A549 (cell line): ENCODE measurements around the gene LTBP3. TPM values are rescaled to one million over a fixed set of nuclear protein-coding genes. Genes with fewer than 3 reads are reported as not detected.

ENCODE experiments used
- ATAC-seq, 2 experiments: fragments of 200-7000 bp in 1 of 2; fragments of >200 bp in 1 of 2; cut with Nextera tagmentation in 1 of 2; cut with Tn5 transposase in 1 of 2; 3 replicates each; pipeline versions ENCODE4 v1.8.0 to v1.9.1; 2018 to 2020; ENCODE audit warnings: mild to moderate bottlenecking in 1 of 2, moderate library complexity in 1 of 2
- CTCF ChIA-PET: fragments of 300-600 bp; sonication (Branson Sonifier 250); formaldehyde crosslinking; extraction: SDS; loops from one replicate; lab custom pipeline; 2021; ENCODE audit warnings: antibody characterized with exemption, inconsistent platforms; lab: Yijun Ruan, JAX
- POLR2A ChIA-PET: fragments of 350-600 bp; formaldehyde crosslinking; extraction: SDS; loops from one replicate; lab custom pipeline; 2021; ENCODE audit warnings: antibody characterized with exemption, inconsistent platforms; lab: Yijun Ruan, JAX
- DNase-seq, 2 experiments: peaks; one replicate each; pipeline versions ENCODE4 v3.0.0 to v3.0.0-alpha.2; 2011 to 2016; ENCODE audit warnings: low read depth in 1 of 2, low spot score in 1 of 2
- FAIRE-seq: peaks from 2 replicates; lab custom pipeline; 2011; peaks lifted over from hg19 to GRCh38; lab: Jason Lieb, UNC
- H3K27ac ChIP-seq, 2 experiments: fragments of >200 bp; sonication (Bioruptor Twin); formaldehyde crosslinking; 3 replicates each; pipeline ENCODE4 v1.5.1; 2016 to 2017
- H3K4me1 ChIP-seq: fragments of >200 bp; sonication (Bioruptor Twin); formaldehyde crosslinking; 3 replicates; pipeline ENCODE4 v1.6.1; 2016
- H3K4me2 ChIP-seq: fragments of >200 bp; sonication (Bioruptor Twin); formaldehyde crosslinking; 3 replicates; pipeline ENCODE4 v1.6.1; 2016
- H3K4me3 ChIP-seq: fragments of >200 bp; sonication (Bioruptor Twin); formaldehyde crosslinking; 3 replicates; pipeline ENCODE4 v1.5.1; 2016
- H3K9me3 ChIP-seq: fragments of >200 bp; sonication (Bioruptor Twin); formaldehyde crosslinking; 3 replicates; pipeline ENCODE4 v1.6.1; 2016
- CBX2 ChIP-seq: fragments of 200-600 bp; sonication (generic); IDR thresholded peaks from 2 replicates; pipeline ENCODE4 v1.6.1; 2016; ENCODE audit warnings: low read depth, mild to moderate bottlenecking, borderline replicate concordance
- CBX8 ChIP-seq: fragments of 200-600 bp; sonication (generic); IDR thresholded peaks from 2 replicates; pipeline ENCODE4 v1.6.1; 2016
- CEBPB ChIP-seq, 2 experiments: fragments of >200 bp in 1 of 2; sonication (Bioruptor Twin) in 1 of 2; formaldehyde crosslinking in 1 of 2; IDR thresholded peaks; 2 replicates each; pipeline ENCODE4 v1.6.1; 2012 to 2016
- EHF ChIP-seq: fragments of 250-450 bp; sonication (Bioruptor Pico); IDR thresholded peaks from 2 replicates; pipeline ENCODE4 v1.5.0; 2020; ENCODE audit warnings: mild to moderate bottlenecking
- EHMT2 ChIP-seq: fragments of 200-600 bp; sonication (generic); IDR thresholded peaks from 2 replicates; pipeline ENCODE4 v1.6.1; 2016; ENCODE audit warnings: antibody characterized with exemption, low read depth, mild to moderate bottlenecking, moderate library complexity
- ESRRA ChIP-seq: fragments of 150-350 bp; IDR thresholded peaks from 2 replicates; pipeline ENCODE4 v1.6.1; 2014; ENCODE audit warnings: mild to moderate bottlenecking, low read length, borderline replicate concordance
- FOSB ChIP-seq: fragments of 250-450 bp; sonication (Bioruptor Pico); IDR thresholded peaks from 2 replicates; pipeline ENCODE4 v1.5.0; 2020; ENCODE audit warnings: mild to moderate bottlenecking, moderate library complexity
- FOXS1 ChIP-seq: fragments of 250-450 bp; sonication (Bioruptor Pico); IDR thresholded peaks from 2 replicates; pipeline ENCODE4 v1.5.0; 2020; ENCODE audit warnings: mild to moderate bottlenecking, moderate library complexity
- HDAC2 ChIP-seq: fragments of 200-600 bp; sonication (generic); IDR thresholded peaks from 2 replicates; pipeline ENCODE4 v1.6.1; 2016
- HOXB13 ChIP-seq: fragments of 250-450 bp; sonication (Bioruptor Pico); IDR thresholded peaks from 2 replicates; pipeline ENCODE4 v1.5.0; 2020; ENCODE audit warnings: low read depth, mild to moderate bottlenecking, moderate library complexity
- KDM1A ChIP-seq: fragments of 200-600 bp; sonication (generic); IDR thresholded peaks from 2 replicates; pipeline ENCODE4 v1.6.1; 2016; ENCODE audit warnings: low read depth, mild to moderate bottlenecking
- MYC ChIP-seq: IDR thresholded peaks from 2 replicates; pipeline ENCODE4 v1.6.1; 2012; ENCODE audit warnings: mild to moderate bottlenecking, inconsistent platforms, low read length, improper control_type of control experiment, borderline replicate concordance
- NR3C1 ChIP-seq: fragments of >200 bp; sonication (Bioruptor Twin); formaldehyde crosslinking; IDR thresholded peaks from 3 replicates; pipeline ENCODE4 v1.6.1; 2017
- POLR2AphosphoS2 ChIP-seq: conservative IDR thresholded peaks from 2 replicates; pipeline ENCODE4 v1.6.1; 2012; ENCODE audit warnings: low read length, improper control_type of control experiment, inconsistent platforms
- RAD21 ChIP-seq, 2 experiments: fragments of >200 bp in 1 of 2; sonication (Bioruptor Twin) in 1 of 2; formaldehyde crosslinking in 1 of 2; IDR thresholded peaks in 1 of 2; conservative IDR thresholded peaks in 1 of 2; 2 replicates in 1 of 2; 3 replicates in 1 of 2; pipeline ENCODE4 v1.6.1; 2012 to 2018; ENCODE audit warnings: inconsistent platforms in 1 of 2
- RNF2 ChIP-seq: fragments of 200-600 bp; sonication (generic); IDR thresholded peaks from 2 replicates; pipeline ENCODE4 v1.6.1; 2016; ENCODE audit warnings: low read depth, mild to moderate bottlenecking, antibody characterized with exemption, moderate library complexity, borderline replicate concordance
- TP53 ChIP-seq: fragments of 250-450 bp; sonication (Bioruptor Pico); IDR thresholded peaks from 2 replicates; pipeline ENCODE4 v1.5.0; 2021; ENCODE audit warnings: mild to moderate bottlenecking, moderate library complexity
- ZC3H11A ChIP-seq: fragments of 450-650 bp; IDR thresholded peaks from 2 replicates; pipeline ENCODE4 v1.6.1; 2014; ENCODE audit warnings: antibody characterized with exemption, mild to moderate bottlenecking
- ZNF302 ChIP-seq: fragments of 250-450 bp; sonication (Bioruptor Pico); IDR thresholded peaks from 2 replicates; pipeline ENCODE4 v1.9.0; 2021; ENCODE audit warnings: inconsistent platforms, mild to moderate bottlenecking, moderate library complexity
- WGBS: methylation state at CpG from one replicate; pipeline ENCODE4 v1.1.6; 2017; ENCODE audit errors: missing lambda C conversion rate; 5-methylcytosine and 5-hydroxymethylcytosine counted together
- polyA plus RNA-seq, 4 experiments: library from polyadenylated mRNA; depleted of rRNA in 3 of 4; stranded (reverse); fragments of >200 nt; fragmentation: RNase III in 1 of 4; extraction: RNeasy Plus Mini Kit Qiagen cat#74134 plus additional on column Dnase treatment in 1 of 4; gene quantifications; 2 replicates in 3 of 4; 3 replicates in 1 of 4; pipeline ENCODE4 v1.2.3, GENCODE V29; 2011 to 2017
- TF ChIP-seq, protein P1 (sequence below): fragments of >200 bp; sonication (Bioruptor Twin); formaldehyde crosslinking; IDR thresholded peaks from 3 replicates; pipeline ENCODE4 v1.5.1; 2016
- TF ChIP-seq, protein P2 (sequence below): IDR thresholded peaks from 2 replicates; pipeline ENCODE4 v1.6.1; 2012
- TF ChIP-seq, protein P3 (sequence below): fragments of 250-450 bp; sonication (Bioruptor Pico); IDR thresholded peaks from 2 replicates; pipeline ENCODE4 v1.5.0; 2020; ENCODE audit warnings: low read depth, mild to moderate bottlenecking, moderate library complexity
- TF ChIP-seq, protein P4 (sequence below): fragments of 200-600 bp; sonication (generic); IDR thresholded peaks from 2 replicates; pipeline ENCODE4 v1.6.1; 2016; ENCODE audit warnings: antibody characterized with exemption, mild to moderate bottlenecking, moderate library complexity

The LTBP3 gene
- polyA plus RNA-seq, 2 of the 4 experiments (the other 2 are of a cell fraction), result 28.6 to 123 TPM

DNA sequence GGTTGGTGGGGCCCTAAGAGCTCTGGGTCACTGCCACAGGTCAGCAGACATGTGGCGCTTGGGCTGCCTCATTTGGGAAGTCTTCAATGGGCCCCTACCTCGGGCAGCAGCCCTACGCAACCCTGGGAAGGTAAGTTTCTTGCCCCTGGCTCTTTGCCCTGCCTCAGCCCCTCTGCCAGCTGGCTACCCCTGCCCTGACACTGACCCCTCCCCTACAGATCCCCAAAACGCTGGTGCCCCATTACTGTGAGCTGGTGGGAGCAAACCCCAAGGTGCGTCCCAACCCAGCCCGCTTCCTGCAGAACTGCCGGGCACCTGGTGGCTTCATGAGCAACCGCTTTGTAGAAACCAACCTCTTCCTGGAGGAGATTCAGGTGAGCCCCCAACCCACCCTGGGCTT, 31.4 kb downstream of the LTBP3 start:
- 96% methylated on average over 8 of the region's 8 CpGs for WGBS
- no peak for TF ChIP-seq CEBPB (IDR thresholded peaks at IDR 0.05)
- TF ChIP-seq, protein P1, sequence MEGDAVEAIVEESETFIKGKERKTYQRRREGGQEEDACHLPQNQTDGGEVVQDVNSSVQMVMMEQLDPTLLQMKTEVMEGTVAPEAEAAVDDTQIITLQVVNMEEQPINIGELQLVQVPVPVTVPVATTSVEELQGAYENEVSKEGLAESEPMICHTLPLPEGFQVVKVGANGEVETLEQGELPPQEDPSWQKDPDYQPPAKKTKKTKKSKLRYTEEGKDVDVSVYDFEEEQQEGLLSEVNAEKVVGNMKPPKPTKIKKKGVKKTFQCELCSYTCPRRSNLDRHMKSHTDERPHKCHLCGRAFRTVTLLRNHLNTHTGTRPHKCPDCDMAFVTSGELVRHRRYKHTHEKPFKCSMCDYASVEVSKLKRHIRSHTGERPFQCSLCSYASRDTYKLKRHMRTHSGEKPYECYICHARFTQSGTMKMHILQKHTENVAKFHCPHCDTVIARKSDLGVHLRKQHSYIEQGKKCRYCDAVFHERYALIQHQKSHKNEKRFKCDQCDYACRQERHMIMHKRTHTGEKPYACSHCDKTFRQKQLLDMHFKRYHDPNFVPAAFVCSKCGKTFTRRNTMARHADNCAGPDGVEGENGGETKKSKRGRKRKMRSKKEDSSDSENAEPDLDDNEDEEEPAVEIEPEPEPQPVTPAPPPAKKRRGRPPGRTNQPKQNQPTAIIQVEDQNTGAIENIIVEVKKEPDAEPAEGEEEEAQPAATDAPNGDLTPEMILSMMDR, result no peak
- no peak for TF ChIP-seq CBX2
- no peak for TF ChIP-seq CBX8
- no peak for TF ChIP-seq ZC3H11A
- TF ChIP-seq HDAC2, result no peak
- TF ChIP-seq, protein P2, sequence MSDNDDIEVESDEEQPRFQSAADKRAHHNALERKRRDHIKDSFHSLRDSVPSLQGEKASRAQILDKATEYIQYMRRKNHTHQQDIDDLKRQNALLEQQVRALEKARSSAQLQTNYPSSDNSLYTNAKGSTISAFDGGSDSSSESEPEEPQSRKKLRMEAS, result no peak
- no peak for TF ChIP-seq POLR2AphosphoS2
- TF ChIP-seq RAD21 (conservative IDR thresholded peaks at IDR 0.05 in 1 of 2, IDR thresholded peaks at IDR 0.05 in 1 of 2), result no peak
- no peak for TF ChIP-seq ZNF302 (CRISPR knock-in tag)
- no peak for TF ChIP-seq FOSB (CRISPR knock-in tag)
- no peak for TF ChIP-seq MYC
- no peak for TF ChIP-seq TP53
- no peak for TF ChIP-seq KDM1A
- no peak for TF ChIP-seq NR3C1
- TF ChIP-seq, protein P3, sequence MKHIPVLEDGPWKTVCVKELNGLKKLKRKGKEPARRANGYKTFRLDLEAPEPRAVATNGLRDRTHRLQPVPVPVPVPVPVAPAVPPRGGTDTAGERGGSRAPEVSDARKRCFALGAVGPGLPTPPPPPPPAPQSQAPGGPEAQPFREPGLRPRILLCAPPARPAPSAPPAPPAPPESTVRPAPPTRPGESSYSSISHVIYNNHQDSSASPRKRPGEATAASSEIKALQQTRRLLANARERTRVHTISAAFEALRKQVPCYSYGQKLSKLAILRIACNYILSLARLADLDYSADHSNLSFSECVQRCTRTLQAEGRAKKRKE (CRISPR knock-in tag), result no peak
- no peak for TF ChIP-seq EHMT2
- TF ChIP-seq HOXB13 (CRISPR knock-in tag), result no peak
- no peak for TF ChIP-seq ESRRA
- Histone ChIP-seq H3K4me1 (peaks cover 18% of the 10 kb centered on the region), H3K4me2 (no peak overlapping the region), H3K9me3 (no peaks in the 10 kb centered on the region), H3K27ac (no peak overlapping the region), H3K4me3 (no peak overlapping the region)
- FAIRE-seq (no peak), ATAC-seq (no peak), DNase-seq (no peak)
- ChIA-PET POLR2A (no interaction called here), CTCF (interaction anchor here (0.8 to 5.0 kb wide), 7 partner anchors 11 to 67 kb away, joined by 3 to 33 read pairs (median 9); partner anchors contain the start of gene ZNRD2)

DNA sequence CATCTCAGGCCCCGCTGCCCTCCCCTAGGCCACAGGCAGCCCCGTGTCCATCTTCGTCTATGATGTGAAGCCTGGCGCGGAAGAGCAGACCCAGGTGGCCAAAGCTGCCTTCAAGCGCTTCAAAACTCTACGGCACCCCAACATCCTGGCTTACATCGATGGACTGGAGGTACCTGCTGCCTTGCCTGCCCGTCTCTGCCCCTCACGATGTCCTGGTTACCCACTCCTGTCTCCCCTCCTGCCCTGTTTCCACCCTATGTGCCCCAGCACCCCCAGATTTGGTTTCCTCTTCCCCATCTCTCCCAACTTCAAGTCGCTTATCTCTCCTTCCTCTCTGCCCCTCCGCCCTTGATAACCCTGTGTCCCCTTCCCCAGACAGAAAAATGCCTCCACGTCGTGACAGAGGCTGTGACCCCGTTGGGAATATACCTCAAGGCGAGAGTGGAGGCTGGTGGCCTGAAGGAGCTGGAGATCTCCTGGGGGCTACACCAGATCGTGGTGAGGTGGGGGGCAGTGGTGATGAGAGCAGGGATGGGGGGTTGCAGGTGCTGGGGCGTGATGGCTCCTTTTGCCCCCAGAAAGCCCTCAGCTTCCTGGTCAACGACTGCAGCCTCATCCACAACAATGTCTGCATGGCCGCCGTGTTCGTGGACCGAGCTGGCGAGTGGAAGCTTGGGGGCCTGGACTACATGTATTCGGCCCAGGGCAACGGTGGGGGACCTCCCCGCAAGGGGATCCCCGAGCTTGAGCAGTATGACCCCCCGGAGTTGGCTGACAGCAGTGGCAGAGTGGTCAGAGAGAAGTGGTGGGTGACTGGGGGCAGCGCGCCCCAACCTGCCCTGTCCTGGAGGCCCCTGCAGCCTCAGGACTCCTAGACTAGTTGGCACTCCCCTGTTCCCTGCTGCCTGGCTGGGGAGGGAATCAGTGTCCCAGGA, 32.3 kb downstream of the LTBP3 start:
- Histone ChIP-seq H3K4me1 (peaks cover 18% of the 10 kb centered on the region), H3K9me3 (no peaks in the 10 kb centered on the region), H3K4me3 (peak overlapping the region; percentile 94), H3K27ac (peak overlapping the region; percentile 90 to 99), H3K4me2 (peak overlapping the region; percentile 99)
- FAIRE-seq (no peak), DNase-seq (no peak), ATAC-seq (peak in 1 of 2 experiments; percentile 27; a peak in 2 of 6 replicates)
- CTCF ChIA-PET, result interaction anchor here (0.8 to 5.0 kb wide), 8 partner anchors 12 to 68 kb away, joined by 3 to 33 read pairs (median 8); partner anchors contain the start of genes FAM89B and ZNRD2
- 63% methylated on average over 31 of the region's 31 CpGs for WGBS
- TF ChIP-seq RNF2 (no peak), EHF (CRISPR knock-in tag) (no peak), ESRRA (no peak), FOXS1 (CRISPR knock-in tag) (no peak)
- TF ChIP-seq, protein P3 (CRISPR knock-in tag), result no peak
- TF ChIP-seq, protein P4, sequence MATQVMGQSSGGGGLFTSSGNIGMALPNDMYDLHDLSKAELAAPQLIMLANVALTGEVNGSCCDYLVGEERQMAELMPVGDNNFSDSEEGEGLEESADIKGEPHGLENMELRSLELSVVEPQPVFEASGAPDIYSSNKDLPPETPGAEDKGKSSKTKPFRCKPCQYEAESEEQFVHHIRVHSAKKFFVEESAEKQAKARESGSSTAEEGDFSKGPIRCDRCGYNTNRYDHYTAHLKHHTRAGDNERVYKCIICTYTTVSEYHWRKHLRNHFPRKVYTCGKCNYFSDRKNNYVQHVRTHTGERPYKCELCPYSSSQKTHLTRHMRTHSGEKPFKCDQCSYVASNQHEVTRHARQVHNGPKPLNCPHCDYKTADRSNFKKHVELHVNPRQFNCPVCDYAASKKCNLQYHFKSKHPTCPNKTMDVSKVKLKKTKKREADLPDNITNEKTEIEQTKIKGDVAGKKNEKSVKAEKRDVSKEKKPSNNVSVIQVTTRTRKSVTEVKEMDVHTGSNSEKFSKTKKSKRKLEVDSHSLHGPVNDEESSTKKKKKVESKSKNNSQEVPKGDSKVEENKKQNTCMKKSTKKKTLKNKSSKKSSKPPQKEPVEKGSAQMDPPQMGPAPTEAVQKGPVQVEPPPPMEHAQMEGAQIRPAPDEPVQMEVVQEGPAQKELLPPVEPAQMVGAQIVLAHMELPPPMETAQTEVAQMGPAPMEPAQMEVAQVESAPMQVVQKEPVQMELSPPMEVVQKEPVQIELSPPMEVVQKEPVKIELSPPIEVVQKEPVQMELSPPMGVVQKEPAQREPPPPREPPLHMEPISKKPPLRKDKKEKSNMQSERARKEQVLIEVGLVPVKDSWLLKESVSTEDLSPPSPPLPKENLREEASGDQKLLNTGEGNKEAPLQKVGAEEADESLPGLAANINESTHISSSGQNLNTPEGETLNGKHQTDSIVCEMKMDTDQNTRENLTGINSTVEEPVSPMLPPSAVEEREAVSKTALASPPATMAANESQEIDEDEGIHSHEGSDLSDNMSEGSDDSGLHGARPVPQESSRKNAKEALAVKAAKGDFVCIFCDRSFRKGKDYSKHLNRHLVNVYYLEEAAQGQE, result no peak
- POLR2A ChIA-PET, result interaction anchor here (0.6 to 1.5 kb wide), 8 partner anchors 17 to 264 kb away, joined by 3 to 5 read pairs (median 4); partner anchors contain the start of genes FAM89B, MALAT1, POLA2 and ZNRD2
